Stimulated activated CD4-positive, alpha-beta T cell treated with anti-CD3 and anti-CD28 coated beads, Interleukin-12 subunit alpha, Interleukin-12 subunit beta, amount 100 ng/mL, for 48 hours (primary cell): Measurements from ENCODE around the gene ANKRD55.
"Not testable (repeated sequence)": the region's sequence is repeated elsewhere in the genome, so short reads cannot be mapped to it uniquely, and the experiment has no call there.

Experiments
- DNase-seq, 3 donors: peaks; one replicate each; pipeline ENCODE4 v3.0.0-alpha.2; 2020; ENCODE audit warnings: low read depth in 2 of 3, low spot score in 1 of 3

ANKRD55 gene

GRCh38 chr5:56253924-56254323, 20.8 kb upstream of the ANKRD55 start:
- DNase-seq, result no peak

- DNase-seq, result no peak
Measured at GRCh38 chr5:56253126-56253525, 20.0 kb upstream of the ANKRD55 start.

GRCh38 chr5:56251918-56252553, 18.9 kb upstream of the ANKRD55 start:
- no peak for DNase-seq

DNA sequence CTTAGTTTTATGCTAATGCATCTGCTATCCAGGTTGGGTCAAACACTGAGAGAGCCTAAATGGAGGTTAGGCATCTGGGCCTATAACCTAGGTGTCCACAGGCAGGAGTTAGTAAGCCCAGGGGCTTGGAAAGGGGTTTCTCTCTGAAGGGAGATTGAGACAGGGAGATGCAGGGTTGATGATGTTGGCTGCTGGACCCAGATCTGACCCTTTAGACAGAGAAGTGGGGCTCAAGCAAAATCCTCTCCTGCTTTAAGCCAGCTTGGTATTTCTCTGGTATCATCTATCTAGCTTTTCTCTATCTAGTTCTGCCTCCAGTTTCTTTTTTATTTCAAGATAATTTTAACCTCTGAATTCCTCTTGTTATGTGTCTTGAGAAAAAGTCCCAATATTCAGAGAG, 18.3 kb upstream of the ANKRD55 start:
- DNase-seq, result no peak

GRCh38 chr5:56250011-56250410, 16.9 kb upstream of the ANKRD55 start:
- DNase-seq, result no peak

DNA sequence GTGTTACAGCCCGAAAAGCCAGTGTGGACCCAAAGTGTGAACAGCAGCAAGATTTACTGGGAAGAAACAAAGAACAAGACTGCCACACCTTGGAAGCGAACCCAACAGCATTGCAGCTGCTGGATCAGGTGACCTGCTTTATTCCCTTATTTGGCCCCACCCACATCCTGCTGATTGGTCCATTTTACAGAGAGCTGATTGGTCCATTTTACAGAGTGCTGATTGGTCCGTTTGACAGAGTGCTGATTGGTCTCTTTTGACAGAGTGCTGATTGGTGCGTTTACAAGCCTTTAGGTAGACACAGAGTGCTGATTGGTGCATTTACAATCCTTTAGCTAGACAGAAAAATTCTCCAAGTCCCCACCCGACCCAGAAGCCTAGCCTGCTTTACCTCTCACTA, 16.0 kb upstream of the ANKRD55 start:
- not testable (repeated sequence) for DNase-seq

DNA sequence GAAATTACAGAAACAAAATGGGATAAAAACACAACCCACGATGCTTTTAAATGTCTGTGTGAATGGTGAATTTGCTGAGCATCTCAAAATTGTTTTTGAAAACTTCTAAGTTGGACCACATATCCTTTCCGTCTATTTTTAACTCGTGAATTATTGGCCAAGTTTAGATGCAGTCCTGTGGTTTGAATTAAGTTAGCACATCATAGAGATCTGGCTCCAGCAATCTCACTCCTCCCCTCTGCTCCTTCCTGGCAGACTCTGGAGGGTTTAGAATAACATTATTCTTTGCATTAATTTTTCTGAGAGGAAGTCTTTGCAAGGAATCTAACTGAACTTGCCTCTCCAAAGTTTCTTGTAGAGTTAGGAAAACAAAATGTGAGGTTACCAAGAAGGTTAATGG, 14.5 kb upstream of the ANKRD55 start:
- DNase-seq, result no peak

GRCh38 chr5:56246769-56247168, 13.6 kb upstream of the ANKRD55 start:
- DNase-seq, result no peak

GRCh38 chr5:56245481-56245880, 12.4 kb upstream of the ANKRD55 start:
- DNase-seq, result no peak

GRCh38 chr5:56244627-56245026, 11.5 kb upstream of the ANKRD55 start:
- no peak for DNase-seq

GRCh38 chr5:56242271-56242670, 9.1 kb upstream of the ANKRD55 start:
- DNase-seq, result not testable (repeated sequence)

DNA sequence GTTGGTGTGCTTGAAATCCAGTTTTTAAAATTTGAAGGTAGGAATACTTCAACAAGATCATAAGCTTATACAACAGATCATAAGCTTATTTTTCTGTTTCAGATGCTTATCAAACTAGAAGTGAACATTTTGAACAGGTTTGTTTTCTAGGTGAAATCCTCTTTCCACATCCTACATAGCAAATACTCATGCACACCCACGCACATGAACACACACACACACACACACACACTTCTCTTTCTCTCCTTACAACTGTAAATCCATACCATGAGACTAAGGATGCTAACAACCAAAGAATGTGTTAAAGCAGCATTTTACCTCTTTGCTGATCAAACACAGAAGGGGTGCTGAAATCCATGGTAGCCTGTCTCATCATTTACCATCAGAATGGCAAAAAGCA, 592 bp downstream of the ANKRD55 start:
- DNase-seq, result no peak

DNA sequence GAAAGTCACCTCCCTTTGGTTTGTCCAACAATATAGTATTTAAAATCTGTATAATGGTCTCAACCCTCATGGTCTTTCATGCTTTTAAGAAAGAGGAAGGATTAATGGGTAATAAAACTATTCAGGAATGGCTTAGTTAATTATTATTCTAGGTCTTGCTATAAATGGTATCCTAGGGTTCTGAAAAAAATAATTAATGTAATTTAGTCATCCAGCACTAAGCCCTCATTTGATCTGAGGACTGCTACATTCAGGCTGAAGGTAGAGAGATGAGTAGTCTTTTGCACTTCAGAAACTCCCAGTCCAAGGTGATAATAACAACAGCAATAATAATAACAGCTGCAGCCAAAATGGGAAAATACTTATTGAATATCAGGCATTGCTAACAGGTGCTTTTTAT, 2.6 kb downstream of the ANKRD55 start:
- no peak for DNase-seq

DNA sequence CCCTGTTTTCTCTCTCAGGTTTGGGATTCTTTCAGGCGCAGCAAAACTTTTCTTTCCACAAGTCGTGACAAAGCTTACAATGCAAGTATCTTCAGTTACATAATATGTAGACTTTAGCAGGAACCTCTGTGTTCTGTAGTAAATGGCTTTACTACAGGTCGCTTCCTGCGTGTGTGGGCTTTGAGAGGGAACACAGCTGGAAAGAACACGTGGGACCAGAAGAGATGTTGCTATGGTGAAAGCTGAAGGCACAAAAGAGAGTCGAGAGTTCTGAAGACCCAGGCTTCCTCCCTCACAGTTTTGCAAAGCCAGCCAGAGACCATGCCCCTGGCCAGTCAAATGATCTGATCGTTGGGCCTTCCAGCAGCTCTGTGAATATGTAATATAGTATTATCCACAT, 4.0 kb downstream of the ANKRD55 start:
- DNase-seq, result no peak

- no peak for DNase-seq
Measured at GRCh38 chr5:56228631-56229030, 4.5 kb downstream of the ANKRD55 start.

GRCh38 chr5:56227691-56228090, 5.4 kb downstream of the ANKRD55 start:
- no peak for DNase-seq

DNA sequence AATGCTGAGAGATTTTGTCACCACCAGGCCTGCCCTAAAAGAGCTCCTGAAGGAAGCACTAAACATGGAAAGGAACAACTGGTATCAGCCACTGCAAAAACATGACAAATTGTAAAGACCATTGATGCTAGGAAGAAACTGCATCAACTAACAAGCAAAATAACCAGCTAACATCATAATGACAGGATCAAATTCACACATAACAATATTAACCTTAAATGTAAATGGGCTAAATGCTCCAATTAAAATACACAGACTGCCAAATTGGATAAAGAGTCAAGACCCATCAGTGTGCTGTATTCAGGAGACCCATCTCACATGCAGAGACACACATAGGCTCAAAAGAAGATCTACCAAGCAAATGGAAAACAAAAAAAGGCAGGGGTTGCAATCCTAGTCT, 9.8 kb downstream of the ANKRD55 start:
- not testable (repeated sequence) for DNase-seq

DNA sequence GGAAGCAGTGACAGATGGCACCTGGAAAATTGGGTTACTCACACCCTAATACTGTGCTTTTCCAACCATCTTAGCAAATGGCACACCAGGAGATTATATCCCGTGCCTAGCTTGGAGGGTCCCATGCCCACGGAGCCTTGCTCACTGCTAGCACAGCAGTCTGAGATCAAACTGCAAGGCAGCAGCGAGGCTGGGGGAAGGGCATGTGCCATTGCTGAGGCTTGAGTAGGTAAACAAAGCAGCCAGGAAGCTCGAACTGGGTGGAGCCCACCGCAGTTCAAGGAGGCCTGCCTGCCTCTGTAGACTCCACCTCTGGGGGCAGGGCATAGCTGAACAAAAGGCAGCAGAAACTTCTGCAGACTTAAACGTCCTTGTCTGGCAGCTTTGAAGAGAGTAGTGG, 11.5 kb downstream of the ANKRD55 start:
- DNase-seq, result not testable (repeated sequence)

- DNase-seq, result no peak
Measured at GRCh38 chr5:56215019-56215830, 17.9 kb downstream of the ANKRD55 start.

GRCh38 chr5:56213886-56214535, 19.1 kb downstream of the ANKRD55 start:
- DNase-seq, result not testable (repeated sequence)

- no peak for DNase-seq
Measured at GRCh38 chr5:56212130-56212879, 20.8 kb downstream of the ANKRD55 start.
